ENCODE data around the gene HGD.

DNA sequence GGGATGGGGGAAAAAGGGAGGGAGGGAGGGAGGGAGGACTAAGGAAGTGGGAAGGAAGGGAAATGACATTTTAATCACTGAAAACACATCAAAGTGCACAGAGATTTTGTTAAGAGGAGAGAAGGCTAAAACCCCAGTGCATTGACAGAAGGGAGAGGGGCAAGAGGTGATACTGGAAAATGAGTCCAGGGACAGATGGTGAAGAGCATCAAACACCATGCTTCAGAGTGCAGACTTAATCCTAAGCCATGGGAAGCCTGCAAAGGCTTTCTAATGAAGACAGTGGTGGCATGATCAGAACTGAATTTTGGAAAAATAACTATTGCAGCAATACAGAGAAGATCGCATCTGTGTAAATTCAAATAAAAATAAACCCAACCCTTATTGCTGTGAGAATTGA is 41.8 kb downstream of the HGD start:
- TF ChIP-seq POLR2A (IDR thresholded peaks at IDR 0.05; ENCODE audit: low read depth, low read length) (no peak), POLR2AphosphoS5 (IDR thresholded peaks at IDR 0.05; ENCODE audit: low read depth, low read length) (no peak)

Data from GM12892 (cell line).